ENCODE data around the gene HERPUD2. TPM values are rescaled to one million over a fixed set of nuclear protein-coding genes. Genes with fewer than 3 reads are reported as not detected.
"Not testable (repeated sequence)": the region's sequence is repeated elsewhere in the genome, so short reads cannot be mapped to it uniquely, and the experiment has no call there.

HERPUD2 gene
- polyA plus RNA-seq, 1 experiment: 53.0 TPM

GRCh38 chr7:35694161-35694783 is 663 bp downstream of the HERPUD2 start:
- CTCF ChIA-PET: interaction anchor here (2.8 kb wide), 1 partner anchor 213 kb away, joined by 7 read pairs; no protein-coding TSS in a partner anchor

GRCh38 chr7:35691827-35692307 is 3.1 kb downstream of the HERPUD2 start:
- ChIA-PET POLR2A (no interaction called here), CTCF (interaction anchor here (0.6 kb wide), 1 partner anchor 1705 kb away, joined by 3 read pairs; no protein-coding TSS in a partner anchor)
- Histone ChIP-seq H3K36me3 (ENCODE audit: control insufficient read depth, insufficient read depth, low read length) (no peaks in the 10 kb centered on the region), H3K4me3 (ENCODE audit: low read depth, low read length) (no peak overlapping the region), H3K27me3 (ENCODE audit: control insufficient read depth, insufficient read depth, low read length) (no peaks in the 10 kb centered on the region)
- TF ChIP-seq CTCF (IDR thresholded peaks at IDR 0.05; ENCODE audit: insufficient read depth, low read depth, low read length): no peak
- DNase-seq (ENCODE audit: low read depth): no peak

More at GRCh38 chr7:35694161-35694783, 663 bp downstream of the HERPUD2 start:
- no peak for DNase-seq (ENCODE audit: low read depth)
- no peak for TF ChIP-seq CTCF (IDR thresholded peaks at IDR 0.05; ENCODE audit: insufficient read depth, low read depth, low read length)
- POLR2A ChIA-PET: interaction anchor here (0.6 kb wide), 1 partner anchor 36 kb away, joined by 3 read pairs; no protein-coding TSS in a partner anchor
- Histone ChIP-seq H3K36me3 (ENCODE audit: control insufficient read depth, insufficient read depth, low read length) (no peaks in the 10 kb centered on the region), H3K27me3 (ENCODE audit: control insufficient read depth, insufficient read depth, low read length) (no peaks in the 10 kb centered on the region), H3K4me3 (ENCODE audit: low read depth, low read length) (peak overlapping the region; percentile 89)

- POLR2A ChIA-PET: no interaction called here
- Histone ChIP-seq H3K36me3 (ENCODE audit: control insufficient read depth, insufficient read depth, low read length) (no peaks in the 10 kb centered on the region), H3K4me3 (ENCODE audit: low read depth, low read length) (no peak overlapping the region), H3K27me3 (ENCODE audit: control insufficient read depth, insufficient read depth, low read length) (no peaks in the 10 kb centered on the region)
- CTCF ChIA-PET: no interaction called here
- TF ChIP-seq CTCF (IDR thresholded peaks at IDR 0.05; ENCODE audit: insufficient read depth, low read depth, low read length): no peak
- DNase-seq (ENCODE audit: low read depth): no peak
Measured at GRCh38 chr7:35691366-35691765, 3.6 kb downstream of the HERPUD2 start.

- H3K27me3 ChIP-seq (ENCODE audit: control insufficient read depth, insufficient read depth, low read length); POLR2A ChIA-PET; DNase-seq (ENCODE audit: low read depth); H3K4me3 ChIP-seq (ENCODE audit: low read depth, low read length); CTCF ChIA-PET; H3K36me3 ChIP-seq (ENCODE audit: control insufficient read depth, insufficient read depth, low read length): not testable (repeated sequence)
Measured at GRCh38 chr7:35690614-35691013, 4.3 kb downstream of the HERPUD2 start.

- Histone ChIP-seq H3K36me3 (ENCODE audit: control insufficient read depth, insufficient read depth, low read length) (peaks cover 3% of the 10 kb centered on the region), H3K27me3 (ENCODE audit: control insufficient read depth, insufficient read depth, low read length) (no peaks in the 10 kb centered on the region), H3K4me3 (ENCODE audit: low read depth, low read length) (no peak overlapping the region)
- TF ChIP-seq CTCF (IDR thresholded peaks at IDR 0.05; ENCODE audit: insufficient read depth, low read depth, low read length): no peak
- DNase-seq (ENCODE audit: low read depth): no peak
- ChIA-PET CTCF (no interaction called here), POLR2A (no interaction called here)
Measured at GRCh38 chr7:35685781-35686180, 9.2 kb downstream of the HERPUD2 start.
